Duodenal mucosa (tissue), 2 donors: Measurements from ENCODE around the gene TSPAN33.

ENCODE experiments used
- H3K27ac ChIP-seq: one replicate; pipeline ENCODE4 v1.7.0; 2013; ENCODE audit warnings: low read depth, low read length
- H3K27me3 ChIP-seq, 2 donors: one replicate each; pipeline ENCODE4 v1.7.0; 2013; ENCODE audit warnings: low read length in 2 of 2, control low read depth in 1 of 2; ENCODE audit not compliant: insufficient read depth in 2 of 2, control insufficient read depth in 1 of 2
- H3K36me3 ChIP-seq, 2 donors: one replicate each; pipeline ENCODE4 v1.7.0; 2013; ENCODE audit warnings: low read length in 2 of 2, control low read depth in 1 of 2; ENCODE audit not compliant: insufficient read depth in 2 of 2, control insufficient read depth in 1 of 2
- H3K4me1 ChIP-seq, 2 donors: one replicate each; pipeline ENCODE4 v1.7.0; 2013; ENCODE audit warnings: low read length in 2 of 2, control low read depth in 1 of 2; ENCODE audit not compliant: insufficient read depth in 2 of 2, control insufficient read depth in 1 of 2
- H3K4me3 ChIP-seq, 2 donors: one replicate each; pipeline ENCODE4 v1.7.0; 2013; ENCODE audit warnings: low read length in 2 of 2, low read depth in 1 of 2
- H3K9ac ChIP-seq, 2 donors: one replicate each; pipeline ENCODE4 v1.7.0; 2013; ENCODE audit warnings: low read length in 2 of 2, low read depth in 1 of 2
- H3K9me3 ChIP-seq, 2 donors: one replicate each; pipeline ENCODE4 v1.7.0; 2013; ENCODE audit warnings: low read length in 2 of 2, control low read depth in 1 of 2; ENCODE audit not compliant: control insufficient read depth in 1 of 2

The TSPAN33 gene

GRCh38 chr7:129159539-129159938 lies 15.0 kb downstream of the TSPAN33 start:
- no peak overlapping the region for H3K4me3 ChIP-seq
- H3K27me3 ChIP-seq = no peaks in the 10 kb centered on the region
- H3K27ac ChIP-seq = no peak overlapping the region
- no peaks in the 10 kb centered on the region for H3K36me3 ChIP-seq
- no peak overlapping the region for H3K9ac ChIP-seq
- H3K4me1 ChIP-seq = no peaks in the 10 kb centered on the region
- no peaks in the 10 kb centered on the region for H3K9me3 ChIP-seq

GRCh38 chr7:129160161-129160905 lies 15.8 kb downstream of the TSPAN33 start:
- H3K9ac ChIP-seq = no peak overlapping the region
- H3K4me1 ChIP-seq = no peaks in the 10 kb centered on the region
- no peaks in the 10 kb centered on the region for H3K27me3 ChIP-seq
- H3K4me3 ChIP-seq = no peak overlapping the region
- no peaks in the 10 kb centered on the region for H3K9me3 ChIP-seq
- H3K36me3 ChIP-seq = no peaks in the 10 kb centered on the region
- no peak overlapping the region for H3K27ac ChIP-seq

GRCh38 chr7:129161524-129162225 lies 17.2 kb downstream of the TSPAN33 start:
- H3K27me3 ChIP-seq = no peaks in the 10 kb centered on the region
- no peak overlapping the region for H3K27ac ChIP-seq
- no peak overlapping the region for H3K4me3 ChIP-seq
- no peaks in the 10 kb centered on the region for H3K9me3 ChIP-seq
- no peak overlapping the region for H3K9ac ChIP-seq
- no peaks in the 10 kb centered on the region for H3K4me1 ChIP-seq
- no peaks in the 10 kb centered on the region for H3K36me3 ChIP-seq

GRCh38 chr7:129162732-129163131 lies 18.2 kb downstream of the TSPAN33 start:
- H3K27ac ChIP-seq = no peak overlapping the region
- no peaks in the 10 kb centered on the region for H3K9me3 ChIP-seq
- H3K4me1 ChIP-seq = no peaks in the 10 kb centered on the region
- H3K4me3 ChIP-seq = no peak overlapping the region
- H3K27me3 ChIP-seq = no peaks in the 10 kb centered on the region
- no peak overlapping the region for H3K9ac ChIP-seq
- no peaks in the 10 kb centered on the region for H3K36me3 ChIP-seq

- H3K36me3 ChIP-seq = no peaks in the 10 kb centered on the region
- H3K9ac ChIP-seq = no peak overlapping the region
- H3K4me1 ChIP-seq = peaks cover 3 to 8% of the 10 kb centered on the region in 2 donors
- no peaks in the 10 kb centered on the region for H3K27me3 ChIP-seq
- no peak overlapping the region for H3K4me3 ChIP-seq
- no peaks in the 10 kb centered on the region for H3K9me3 ChIP-seq
- no peak overlapping the region for H3K27ac ChIP-seq
These were observed 19.5 kb downstream of the TSPAN33 start for GRCh38 chr7:129163875-129164544.

- Histone ChIP-seq H3K27ac (no peak overlapping the region), H3K4me1 (peaks cover 11 to 12% of the 10 kb centered on the region in 2 donors), H3K9ac (no peak overlapping the region), H3K4me3 (no peak overlapping the region), H3K27me3 (no peaks in the 10 kb centered on the region), H3K36me3 (no peaks in the 10 kb centered on the region), H3K9me3 (no peaks in the 10 kb centered on the region)
These were observed 22.2 kb downstream of the TSPAN33 start for GRCh38 chr7:129166745-129167144.

- no peak overlapping the region for H3K9ac ChIP-seq
- H3K27me3 ChIP-seq = no peaks in the 10 kb centered on the region
- no peaks in the 10 kb centered on the region for H3K9me3 ChIP-seq
- peaks cover 11 to 12% of the 10 kb centered on the region in 2 donors for H3K4me1 ChIP-seq
- no peak overlapping the region for H3K4me3 ChIP-seq
- H3K36me3 ChIP-seq = no peaks in the 10 kb centered on the region
- H3K27ac ChIP-seq = no peak overlapping the region
These were observed 23.3 kb downstream of the TSPAN33 start for GRCh38 chr7:129167817-129168216.

- Histone ChIP-seq H3K4me1 (peaks cover 11 to 12% of the 10 kb centered on the region in 2 donors), H3K4me3 (peak overlapping the region; percentile 59 to 65), H3K9ac (no peak overlapping the region), H3K36me3 (no peaks in the 10 kb centered on the region), H3K9me3 (no peaks in the 10 kb centered on the region), H3K27ac (no peak overlapping the region), H3K27me3 (no peaks in the 10 kb centered on the region)
These were observed 23.9 kb downstream of the TSPAN33 start for GRCh38 chr7:129168231-129169021.

GRCh38 chr7:129169171-129169671 lies 24.7 kb downstream of the TSPAN33 start:
- H3K4me1 ChIP-seq = peaks cover 11 to 12% of the 10 kb centered on the region in 2 donors
- H3K27ac ChIP-seq = no peak overlapping the region
- no peaks in the 10 kb centered on the region for H3K27me3 ChIP-seq
- H3K9me3 ChIP-seq = no peaks in the 10 kb centered on the region
- no peaks in the 10 kb centered on the region for H3K36me3 ChIP-seq
- H3K4me3 ChIP-seq = peak overlapping the region; percentile 59 to 65
- H3K9ac ChIP-seq = peak overlapping the region; percentile 32 to 40
